H1 (cell line): ENCODE measurements around the gene AKR7A2. TPM values are rescaled to one million over a fixed set of nuclear protein-coding genes. Genes with fewer than 3 reads are reported as not detected.

Experiments
- CTCF ChIA-PET: fragments of 300-600 bp; sonication (Branson Sonifier 250); formaldehyde crosslinking; loops from one replicate; lab custom pipeline; 2021; ENCODE audit not compliant: partially characterized antibody; lab: Charles Lee
- POLR2A ChIA-PET: fragments of 300-600 bp; sonication (Branson Sonifier 250); formaldehyde crosslinking; loops from one replicate; lab custom pipeline; 2021; ENCODE audit warnings: inconsistent platforms; ENCODE audit not compliant: partially characterized antibody; lab: Charles Lee
- DNase-seq, 2 experiments: peaks; one replicate each; pipeline versions ENCODE4 v3.0.0 to v3.0.0-alpha.2; 2010 to 2022; ENCODE audit warnings: low spot score in 2 of 2, low read depth in 1 of 2, mixed read lengths in 1 of 2
- FAIRE-seq: peaks from 2 replicates; lab custom pipeline; 2011; peaks lifted over from hg19 to GRCh38; lab: Jason Lieb, UNC
- H2AFZ ChIP-seq: 2 replicates; pipeline ENCODE4 v1.8.1; 2012; ENCODE audit warnings: low read length, inconsistent platforms
- H2AK5ac ChIP-seq: 2 replicates; pipeline ENCODE4 v1.6.1; 2013; ENCODE audit warnings: low read depth, low read length
- H2BK120ac ChIP-seq: replicated peaks from 2 replicates; pipeline ENCODE3; 2013; ENCODE audit warnings: low read depth, low read length, inconsistent platforms
- H2BK12ac ChIP-seq: 2 replicates; pipeline ENCODE4 v1.6.1; 2013; ENCODE audit warnings: low read depth, low read length
- H2BK15ac ChIP-seq: 2 replicates; pipeline ENCODE4 v1.6.1; 2013; ENCODE audit warnings: low read length
- H2BK20ac ChIP-seq: 2 replicates; pipeline ENCODE4 v1.6.1; 2013; ENCODE audit warnings: low read length
- H2BK5ac ChIP-seq: 2 replicates; pipeline ENCODE4 v1.6.1; 2013; ENCODE audit warnings: low read depth, low read length
- H3K14ac ChIP-seq: 2 replicates; pipeline ENCODE4 v1.6.1; 2013; ENCODE audit warnings: inconsistent platforms; ENCODE audit not compliant: insufficient read length
- H3K18ac ChIP-seq: 2 replicates; pipeline ENCODE4 v1.6.1; 2013; ENCODE audit warnings: low read length; ENCODE audit errors: extremely low read depth
- H3K23ac ChIP-seq: 2 replicates; pipeline ENCODE4 v1.6.1; 2013; ENCODE audit warnings: inconsistent platforms; ENCODE audit not compliant: insufficient read length
- H3K23me2 ChIP-seq: 2 replicates; pipeline ENCODE4 v1.6.1; 2013; ENCODE audit warnings: low read depth, low read length
- H3K27ac ChIP-seq: 2 replicates; pipeline ENCODE4 v1.6.1; 2011; ENCODE audit warnings: low read depth, low read length, inconsistent platforms
- H3K27me3 ChIP-seq, 4 experiments: replicated peaks in 1 of 4; 1 replicate in 1 of 4; 2 replicates in 3 of 4; pipeline versions ENCODE4 v1.6.1 to v1.8.1; 2011 to 2013; ENCODE audit warnings: low read length in 3 of 4, mild to moderate bottlenecking in 3 of 4, inconsistent platforms in 2 of 4, mixed read lengths in 2 of 4, moderate library complexity in 1 of 4; ENCODE audit not compliant: control insufficient read depth in 3 of 4, insufficient read depth in 3 of 4; ENCODE audit errors: extremely low read depth in 1 of 4
- H3K36me3 ChIP-seq, 4 experiments: 2 replicates each; pipeline versions ENCODE4 v1.6.1 to v1.8.1; 2011 to 2013; ENCODE audit warnings: mild to moderate bottlenecking in 4 of 4, low read length in 3 of 4, moderate library complexity in 2 of 4, control low read depth in 1 of 4, inconsistent platforms in 1 of 4; ENCODE audit not compliant: insufficient read depth in 4 of 4, control insufficient read depth in 2 of 4
- H3K4ac ChIP-seq: replicated peaks from 2 replicates; pipeline ENCODE3; 2013; ENCODE audit warnings: low read length, low read depth, mixed read lengths, inconsistent platforms; ENCODE audit not compliant: insufficient read length
- H3K4me1 ChIP-seq, 4 experiments: replicated peaks in 1 of 4; 1 replicate in 1 of 4; 2 replicates in 3 of 4; pipeline versions ENCODE4 v1.6.1 to v1.8.1; 2011 to 2013; ENCODE audit warnings: low read length in 3 of 4, inconsistent platforms in 2 of 4, mixed read lengths in 1 of 4; ENCODE audit not compliant: insufficient read depth in 4 of 4, control insufficient read depth in 3 of 4
- H3K4me2 ChIP-seq, 2 experiments: 2 replicates each; pipeline versions ENCODE4 v1.6.1 to v1.8.1; 2011 to 2013; ENCODE audit warnings: low read depth in 2 of 2, low read length in 2 of 2, control low read depth in 1 of 2, inconsistent platforms in 1 of 2, mild to moderate bottlenecking in 1 of 2; ENCODE audit not compliant: insufficient read depth in 1 of 2
- H3K4me3 ChIP-seq, 4 experiments: fragments of 200-600, 300-600 bp in 1 of 4; sonication (generic), shearing (Covaris generic), sonication (Bioruptor Twin) in 1 of 4; 2 replicates each; pipeline versions ENCODE4 v1.5.1 to v1.8.1; 2011 to 2016; ENCODE audit warnings: low read length in 4 of 4, low read depth in 3 of 4, control low read depth in 2 of 4, inconsistent platforms in 2 of 4, mild to moderate bottlenecking in 2 of 4, mixed read lengths in 1 of 4, moderate library complexity in 1 of 4; ENCODE audit not compliant: insufficient read depth in 2 of 4; ENCODE audit errors: extremely low read depth in 1 of 4
- H3K56ac ChIP-seq: replicated peaks from 2 replicates; pipeline ENCODE3; 2013; ENCODE audit warnings: low read depth, mild to moderate bottlenecking, mixed read lengths, low read length, inconsistent platforms; ENCODE audit not compliant: insufficient read length
- H3K79me1 ChIP-seq: 2 replicates; pipeline ENCODE4 v1.6.1; 2013; ENCODE audit warnings: low read depth, low read length, control low read depth
- H3K79me2 ChIP-seq, 2 experiments: 2 replicates each; pipeline versions ENCODE4 v1.6.1 to v1.8.1; 2012 to 2013; ENCODE audit warnings: low read length in 2 of 2, mild to moderate bottlenecking in 2 of 2, inconsistent platforms in 1 of 2; ENCODE audit not compliant: insufficient read depth in 2 of 2, control insufficient read depth in 1 of 2
- H3K9ac ChIP-seq, 4 experiments: replicated peaks in 1 of 4; 1 replicate in 1 of 4; 2 replicates in 3 of 4; pipeline versions ENCODE4 v1.6.1 to v1.8.1; 2011 to 2013; ENCODE audit warnings: low read depth in 3 of 4, low read length in 3 of 4, control low read depth in 2 of 4, mild to moderate bottlenecking in 2 of 4, moderate library complexity in 2 of 4, inconsistent platforms in 1 of 4; ENCODE audit errors: extremely low read depth in 1 of 4
- H3K9me3 ChIP-seq, 2 experiments: 2 replicates each; pipeline versions ENCODE4 v1.6.1 to v1.8.1; 2012 to 2013; ENCODE audit warnings: mild to moderate bottlenecking in 2 of 2, moderate library complexity in 2 of 2, control low read depth in 1 of 2, inconsistent platforms in 1 of 2, low read depth in 1 of 2, low read length in 1 of 2, mixed read lengths in 1 of 2; ENCODE audit not compliant: insufficient read depth in 2 of 2
- H4K20me1 ChIP-seq, 2 experiments: replicated peaks in 1 of 2; 2 replicates each; pipeline versions ENCODE3 to v1.8.1; 2011 to 2013; ENCODE audit warnings: inconsistent platforms in 2 of 2, low read length in 2 of 2, mild to moderate bottlenecking in 1 of 2; ENCODE audit not compliant: insufficient read depth in 2 of 2, control insufficient read depth in 1 of 2
- H4K5ac ChIP-seq: 2 replicates; pipeline ENCODE4 v1.6.1; 2013; ENCODE audit warnings: low read length, low read depth, mixed read lengths, inconsistent platforms; ENCODE audit not compliant: insufficient read length
- H4K8ac ChIP-seq: 2 replicates; pipeline ENCODE4 v1.8.0; 2013; ENCODE audit warnings: mild to moderate bottlenecking, moderate library complexity, low read length, inconsistent platforms; ENCODE audit not compliant: insufficient read depth; ENCODE audit errors: extremely low read depth
- H4K91ac ChIP-seq: replicated peaks from 2 replicates; pipeline ENCODE3; 2013; ENCODE audit warnings: low read length, mixed read lengths, inconsistent platforms; ENCODE audit not compliant: insufficient read length
- ASH2L ChIP-seq: fragments of 200-600, 300-600 bp; sonication (generic); IDR thresholded peaks from one replicate; pipeline ENCODE4 v1.7.1; 2017; ENCODE audit warnings: low read length
- CTBP2 ChIP-seq: IDR thresholded peaks from 2 replicates; pipeline ENCODE4 v1.7.0; 2011; ENCODE audit warnings: borderline replicate concordance, mild to moderate bottlenecking, moderate library complexity, mixed read lengths, low read length; ENCODE audit not compliant: insufficient read depth, insufficient read length
- NRF1 ChIP-seq: IDR thresholded peaks from 2 replicates; pipeline ENCODE4 v1.6.1; 2011; ENCODE audit warnings: mild to moderate bottlenecking, low read depth, low read length, improper control_type of control experiment
- PHF8 ChIP-seq: fragments of 200-600 bp; sonication (generic); conservative IDR thresholded peaks from 2 replicates; pipeline ENCODE4 v1.7.1; 2012; ENCODE audit warnings: low read depth, mild to moderate bottlenecking, inconsistent platforms, low read length, moderate library complexity
- POU5F1 ChIP-seq: IDR thresholded peaks from 2 replicates; pipeline ENCODE4 v1.6.1; 2011; ENCODE audit warnings: low read depth, mild to moderate bottlenecking, low read length, moderate library complexity
- SAP30 ChIP-seq: fragments of 300-600 bp; sonication (generic); IDR thresholded peaks from 2 replicates; pipeline ENCODE4 v1.7.1; 2012; ENCODE audit warnings: low read length, moderate library complexity, mild to moderate bottlenecking, inconsistent platforms; ENCODE audit not compliant: insufficient read depth, insufficient replicate concordance
- SIRT6 ChIP-seq: IDR thresholded peaks from one replicate; pipeline ENCODE4 v1.7.1; 2012; ENCODE audit warnings: low read length, inconsistent platforms
- SUZ12 ChIP-seq: fragments of 200-600 bp; sonication (generic); IDR thresholded peaks from 2 replicates; pipeline ENCODE4 v1.6.1; 2012; ENCODE audit warnings: mild to moderate bottlenecking, inconsistent platforms, low read length, moderate library complexity, mixed read lengths
- YY1 ChIP-seq: IDR thresholded peaks from 2 replicates; pipeline ENCODE4 v1.6.1; 2011; ENCODE audit warnings: low read depth, mild to moderate bottlenecking, low read length
- WGBS, 2 experiments: shearing (Covaris generic) in 1 of 2; methylation state at CpG; one replicate each; pipeline versions ENCODE4 v1.1.6 to v1.1.7; 2013 to 2015; ENCODE audit warnings: low lambda C conversion rate in 2 of 2, mixed read lengths in 2 of 2, inconsistent platforms in 1 of 2, low coverage in 1 of 2, missing lambda C conversion rate in 1 of 2; ENCODE audit not compliant: insufficient replicate concordance in 2 of 2, insufficient coverage in 1 of 2, insufficient read length in 1 of 2; ENCODE audit errors: extremely low coverage in 1 of 2, missing lambda C conversion rate in 1 of 2; 5-methylcytosine and 5-hydroxymethylcytosine counted together
- polyA plus RNA-seq, 7 experiments: library from polyadenylated mRNA; depleted of rRNA in 3 of 7; stranded (reverse) in 5 of 7; unstranded in 2 of 7; fragments of >200 nt in 5 of 7; fragments of 200-250 nt in 2 of 7; gene quantifications; 1 replicate in 5 of 7; 2 replicates in 1 of 7; 4 replicates in 1 of 7; pipeline versions ENCODE4 v1.2.1 to v1.2.3, GENCODE V29; 2011 to 2013; ENCODE audit warnings: missing spikeins in 2 of 7, mixed read lengths in 2 of 7
- total RNA-seq: library from RNA; stranded (reverse); fragmentation: NEBNext Ultra II Directional; extraction: Animal tissue kit (Norgen Biotek cat#: 25700); gene quantifications from 2 replicates; pipeline ENCODE4 v1.2.1, GENCODE V29; 2021
- TF ChIP-seq, protein P1 (sequence below): IDR thresholded peaks from 2 replicates; pipeline ENCODE4 v1.6.1; 2011; ENCODE audit warnings: low read depth, mild to moderate bottlenecking, low read length; ENCODE audit not compliant: insufficient read depth
- TF ChIP-seq, protein P2 (sequence below): IDR thresholded peaks from 2 replicates; pipeline ENCODE4 v1.6.1; 2012; ENCODE audit warnings: inconsistent platforms

Gene AKR7A2
- total and polyA plus RNA-seq, 2 of the 8 experiments (the other 6 are each of a cell fraction or from before 2014, with no cell fraction given) = 32.0 to 48.3 TPM

GRCh38 chr1:19319196-19319595 is 7.3 kb upstream of the AKR7A2 start:
- H3K79me1 ChIP-seq = no peaks in the 10 kb centered on the region
- H2BK12ac ChIP-seq = no peak overlapping the region
- FAIRE-seq (no peak), DNase-seq (no peak)
- H3K56ac ChIP-seq = no peak overlapping the region
- no peak overlapping the region for H4K91ac ChIP-seq
- H4K5ac ChIP-seq = no peak overlapping the region
- no peak overlapping the region for H3K23ac ChIP-seq
- peaks cover 3 to 19% of the 10 kb centered on the region in 2 experiments for H4K20me1 ChIP-seq
- no peak overlapping the region for H3K4me3 ChIP-seq
- peaks cover 0 to 6% (median 2%) of the 10 kb centered on the region in 4 experiments; a peak in 4 of 8 replicates for H3K36me3 ChIP-seq
- H3K4me1 ChIP-seq = peaks cover 0 to 5% (median 2%) of the 10 kb centered on the region in 4 experiments; a peak in 5 of 7 replicates
- H2AFZ ChIP-seq = no peak overlapping the region
- H3K9me3 ChIP-seq = no peaks in the 10 kb centered on the region
- no peak overlapping the region for H3K4me2 ChIP-seq
- H2BK20ac ChIP-seq = no peak overlapping the region
- H3K27me3 ChIP-seq = no peaks in the 10 kb centered on the region
- ChIA-PET CTCF (interaction anchor here (0.6 to 1.2 kb wide), 2 partner anchors 22 to 110 kb away, joined by 3 to 4 read pairs; no protein-coding TSS in a partner anchor), POLR2A (interaction anchor here (1.0 to 16.9 kb wide), 2 partner anchors 12 to 63 kb away, joined by 3 to 143 read pairs; no protein-coding TSS in a partner anchor)
- H3K14ac ChIP-seq = no peak overlapping the region
- no peaks in the 10 kb centered on the region for H3K79me2 ChIP-seq
- no peaks in the 10 kb centered on the region for H3K23me2 ChIP-seq
- no peak overlapping the region for H2BK15ac ChIP-seq
- no peak overlapping the region for H3K4ac ChIP-seq
- no peak overlapping the region for H2BK5ac ChIP-seq
- H4K8ac ChIP-seq = no peak overlapping the region
- no peak overlapping the region for H2BK120ac ChIP-seq
- H3K27ac ChIP-seq = no peak overlapping the region
- no peak overlapping the region for H3K9ac ChIP-seq
- no peak overlapping the region for H2AK5ac ChIP-seq
- H3K18ac ChIP-seq = no peak overlapping the region
- 95% methylated on average over 3 of the region's 3 CpGs; no CpG with 5 or more reads in 1 of the 2 experiments for WGBS, 2 experiments
- TF ChIP-seq, protein P1, sequence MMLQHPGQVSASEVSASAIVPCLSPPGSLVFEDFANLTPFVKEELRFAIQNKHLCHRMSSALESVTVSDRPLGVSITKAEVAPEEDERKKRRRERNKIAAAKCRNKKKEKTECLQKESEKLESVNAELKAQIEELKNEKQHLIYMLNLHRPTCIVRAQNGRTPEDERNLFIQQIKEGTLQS = no peak
- TF ChIP-seq SUZ12 (no peak), NRF1 (no peak), CTBP2 (no peak), PHF8 (no peak), ASH2L (no peak), POU5F1 (no peak), SIRT6 (no peak), YY1 (no peak), SAP30 (no peak)
- TF ChIP-seq, protein P2, sequence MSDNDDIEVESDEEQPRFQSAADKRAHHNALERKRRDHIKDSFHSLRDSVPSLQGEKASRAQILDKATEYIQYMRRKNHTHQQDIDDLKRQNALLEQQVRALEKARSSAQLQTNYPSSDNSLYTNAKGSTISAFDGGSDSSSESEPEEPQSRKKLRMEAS = no peak
